Vagina (tissue), 2 donors: Measurements from ENCODE around the gene SEMA4B. TPM values are rescaled to one million over a fixed set of nuclear protein-coding genes. Genes with fewer than 3 reads are reported as not detected.

Experiments
- DNase-seq, 2 donors: peaks; one replicate each; pipeline ENCODE4 v3.0.0-alpha.2; 2017; ENCODE audit errors: extremely low spot score in 2 of 2
- H3K27ac ChIP-seq: fragments of 200-600 bp; sonication (generic); one replicate; pipeline ENCODE4 v1.5.1; 2019
- H3K27me3 ChIP-seq: fragments of 200-600 bp; sonication (generic); one replicate; pipeline ENCODE4 v1.5.1; 2019
- H3K36me3 ChIP-seq, 2 donors: fragments of 200-600 bp; sonication (generic); one replicate each; pipeline ENCODE4 v1.5.1; 2017 to 2019
- H3K4me1 ChIP-seq: fragments of 200-600 bp; sonication (generic); one replicate; pipeline ENCODE4 v1.5.1; 2019
- H3K4me3 ChIP-seq, 2 donors: fragments of 200-600 bp; sonication (generic); 1 replicate in 1 of 2; 2 replicates in 1 of 2; pipeline ENCODE4 v1.5.1; 2016 to 2019
- H3K9me3 ChIP-seq: fragments of 200-600 bp; sonication (generic); one replicate; pipeline ENCODE4 v1.5.1; 2019
- CTCF ChIP-seq, 3 experiments: fragments of 450-650 bp in 2 of 3; fragments of 200-600 bp in 1 of 3; sonication (generic) in 1 of 3; IDR thresholded peaks; one replicate each; pipeline ENCODE4 v1.5.1; 2017 to 2019; ENCODE audit warnings: antibody characterized with exemption in 3 of 3, mild to moderate bottlenecking in 2 of 3, moderate library complexity in 2 of 3
- POLR2A ChIP-seq, 2 donors: fragments of 450-650 bp; IDR thresholded peaks; one replicate each; pipeline ENCODE4 v1.6.1; 2017; ENCODE audit warnings: antibody characterized with exemption in 2 of 2, mild to moderate bottlenecking in 2 of 2, moderate library complexity in 2 of 2
- POLR2AphosphoS5 ChIP-seq, 2 donors: sonication (generic); formaldehyde crosslinking; IDR thresholded peaks; one replicate each; pipeline ENCODE4 v1.9.0; 2017; ENCODE audit warnings: antibody characterized with exemption in 2 of 2, mild to moderate bottlenecking in 2 of 2, low read depth in 1 of 2; ENCODE audit not compliant: insufficient read depth in 1 of 2
- intact Hi-C: fragments of 100-400 bp; cut with DNase I; formaldehyde crosslinking; loops from one replicate; pipeline ENCODE4 v1.15.1; 2023
- total RNA-seq: library from RNA; depleted of rRNA; stranded (reverse); fragments of >200 nt; gene quantifications from one replicate; pipeline ENCODE4 v1.2.3, GENCODE V29; 2016

The SEMA4B gene
- total RNA-seq, 1 donor from 2014 or later = 205 TPM

DNA sequence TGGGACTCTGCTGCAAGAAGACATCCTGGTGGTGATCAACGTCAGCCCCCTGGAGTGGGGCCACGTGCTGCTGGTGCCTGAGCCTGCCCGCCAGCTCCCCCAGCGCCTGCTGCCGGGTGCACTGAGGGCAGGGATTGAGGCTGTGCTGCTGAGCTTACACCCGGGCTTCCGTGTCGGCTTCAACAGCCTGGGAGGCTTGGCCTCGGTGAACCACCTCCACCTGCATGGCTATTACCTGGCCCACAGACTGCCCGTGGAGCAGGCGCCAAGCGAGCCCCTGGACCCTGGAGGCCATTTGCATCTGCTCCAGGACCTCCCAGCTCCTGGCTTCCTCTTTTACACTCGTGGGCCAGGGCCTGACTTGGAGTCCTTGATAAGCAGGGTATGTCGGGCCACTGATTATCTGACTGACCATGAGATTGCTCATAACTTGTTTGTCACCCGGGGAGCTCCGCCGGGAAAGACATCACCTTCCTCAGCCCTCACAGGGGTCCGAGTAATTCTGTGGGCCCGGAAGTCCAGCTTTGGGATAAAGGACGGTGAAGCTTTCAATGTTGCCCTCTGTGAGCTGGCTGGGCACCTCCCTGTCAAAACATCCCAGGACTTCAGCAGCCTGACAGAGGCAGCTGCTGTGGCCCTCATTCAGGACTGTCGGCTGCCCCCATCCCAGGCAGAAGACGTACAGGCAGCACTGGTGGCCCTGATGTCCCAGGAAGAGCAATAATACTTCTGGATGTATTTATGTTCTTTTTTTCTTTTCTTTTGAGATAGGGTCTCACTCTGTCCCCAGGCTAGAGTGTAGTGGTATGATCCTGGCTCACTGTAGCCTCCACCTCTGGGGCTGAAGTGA is 40.4 kb downstream of the SEMA4B start:
- no peak for TF ChIP-seq POLR2AphosphoS5 (IDR thresholded peaks at IDR 0.05; ENCODE audit: insufficient read depth in 1 of 2, low read depth in 1 of 2)
- TF ChIP-seq POLR2A (IDR thresholded peaks at IDR 0.05) = no peak
- TF ChIP-seq CTCF (IDR thresholded peaks at IDR 0.05) = no peak
- H3K9me3 ChIP-seq = no peaks in the 10 kb centered on the region
- no peaks in the 10 kb centered on the region for H3K27me3 ChIP-seq
- intact Hi-C loops = no loop called here
- no peak for DNase-seq
- no peak overlapping the region for H3K4me3 ChIP-seq
- no peak overlapping the region for H3K27ac ChIP-seq
- H3K4me1 ChIP-seq = no peaks in the 10 kb centered on the region
- H3K36me3 ChIP-seq = peaks cover 0 to 18% of the 10 kb centered on the region in 2 donors

DNA sequence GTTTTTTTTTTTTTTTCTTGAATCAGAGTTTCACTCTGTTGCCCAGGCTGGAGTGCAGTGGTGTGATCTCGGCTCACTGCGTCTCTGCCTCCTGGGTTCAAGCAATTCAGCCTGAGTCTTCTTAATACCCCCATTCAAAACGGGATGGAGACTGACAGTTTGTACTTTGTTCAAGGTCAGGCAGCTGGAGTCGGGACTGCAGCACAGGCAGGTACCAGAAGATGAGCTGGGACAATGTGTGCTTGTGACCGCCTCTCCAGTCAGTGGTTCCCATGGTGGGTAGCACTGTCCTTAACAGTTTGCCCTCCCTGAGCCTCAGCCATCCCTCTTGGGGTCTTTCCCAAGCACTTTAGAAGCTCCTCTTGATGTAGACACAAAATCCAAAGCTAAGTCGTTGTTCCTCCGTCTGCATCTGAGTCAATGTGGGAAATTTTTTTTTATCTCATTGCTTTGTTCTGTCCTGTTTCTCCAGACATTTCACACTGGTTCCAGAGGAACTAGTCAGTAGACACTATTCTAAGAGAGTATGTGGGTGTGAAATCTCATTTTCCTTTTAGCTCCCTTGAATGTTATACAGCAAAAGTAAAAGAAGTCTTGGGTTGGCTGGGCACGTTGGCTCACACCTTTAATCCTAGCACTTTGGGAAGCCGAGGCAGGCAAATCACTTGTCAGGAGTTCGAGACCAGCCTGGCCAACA is 43.0 kb downstream of the SEMA4B start:
- DNase-seq = no peak

GRCh38 chr15:90248789-90249202 is 47.7 kb downstream of the SEMA4B start:
- H3K27ac ChIP-seq = no peak overlapping the region
- no peak for TF ChIP-seq POLR2A (IDR thresholded peaks at IDR 0.05)
- no peak for TF ChIP-seq CTCF (IDR thresholded peaks at IDR 0.05)
- no peak for TF ChIP-seq POLR2AphosphoS5 (IDR thresholded peaks at IDR 0.05; ENCODE audit: insufficient read depth in 1 of 2, low read depth in 1 of 2)
- intact Hi-C loops = no loop called here
- no peaks in the 10 kb centered on the region for H3K36me3 ChIP-seq
- peak overlapping the region; percentile 50 to 54 for H3K4me3 ChIP-seq
- H3K4me1 ChIP-seq = peaks cover 10% of the 10 kb centered on the region
- no peak for DNase-seq
- H3K27me3 ChIP-seq = no peaks in the 10 kb centered on the region
- no peaks in the 10 kb centered on the region for H3K9me3 ChIP-seq

More for the DNA sequence above, 43.0 kb downstream of the SEMA4B start:
- Histone ChIP-seq H3K4me3 (no peak overlapping the region), H3K36me3 (peaks cover 0 to 8% of the 10 kb centered on the region in 2 donors), H3K9me3 (no peaks in the 10 kb centered on the region), H3K27me3 (no peaks in the 10 kb centered on the region), H3K27ac (no peak overlapping the region), H3K4me1 (no peaks in the 10 kb centered on the region)
- intact Hi-C loops = no loop called here
- TF ChIP-seq POLR2AphosphoS5 (IDR thresholded peaks at IDR 0.05; ENCODE audit: insufficient read depth in 1 of 2, low read depth in 1 of 2) (no peak), POLR2A (IDR thresholded peaks at IDR 0.05) (no peak), CTCF (IDR thresholded peaks at IDR 0.05) (no peak)

- Histone ChIP-seq H3K36me3 (no peaks in the 10 kb centered on the region), H3K4me3 (peak within 1 kb of the TSS; percentile 50 to 54), H3K27me3 (no peaks in the 10 kb centered on the region), H3K27ac (peak within 1 kb of the TSS; percentile 16), H3K4me1 (peaks cover 10% of the 10 kb centered on the region), H3K9me3 (no peaks in the 10 kb centered on the region)
- TF ChIP-seq POLR2A (IDR thresholded peaks at IDR 0.05) = no peak
- TF ChIP-seq POLR2AphosphoS5 (IDR thresholded peaks at IDR 0.05; ENCODE audit: insufficient read depth in 1 of 2, low read depth in 1 of 2) = peak in 1 of 2 donors; percentile 76
- intact Hi-C loops = no loop called here
- DNase-seq = no peak
These were observed 48.2 kb downstream of the SEMA4B start, which contains the start of gene TTLL13 for GRCh38 chr15:90249203-90249863. TSS of gene TTLL13 (plus strand) at chr15:90249556. CDS start at chr15:90250631, 1,075 bp downstream.

- DNase-seq = no peak
- Histone ChIP-seq H3K27me3 (no peaks in the 10 kb centered on the region), H3K4me3 (no peak overlapping the region), H3K27ac (no peak overlapping the region), H3K9me3 (no peaks in the 10 kb centered on the region), H3K36me3 (no peaks in the 10 kb centered on the region), H3K4me1 (no peaks in the 10 kb centered on the region)
- TF ChIP-seq CTCF (IDR thresholded peaks at IDR 0.05) = no peak
- TF ChIP-seq POLR2AphosphoS5 (IDR thresholded peaks at IDR 0.05; ENCODE audit: insufficient read depth in 1 of 2, low read depth in 1 of 2) = no peak
- no peak for TF ChIP-seq POLR2A (IDR thresholded peaks at IDR 0.05)
- intact Hi-C loops = no loop called here
These were observed 56.6 kb downstream of the SEMA4B start for GRCh38 chr15:90257776-90258175.
